ENCODE results near the gene CFB.
"Not testable (repeated sequence)": the region's sequence is repeated elsewhere in the genome, so short reads cannot be mapped to it uniquely, and the experiment has no call there.

CFB gene

GRCh38 chr6:31919624-31920303, 26.1 kb upstream of the CFB start:
- Histone ChIP-seq H3K4me3 (ENCODE audit: low read length) (no peak overlapping the region), H3K27ac (ENCODE audit: low read depth, low read length) (no peak overlapping the region), H3K4me1 (ENCODE audit: control insufficient read depth, insufficient read depth, low read length) (no peaks in the 10 kb centered on the region), H3K27me3 (ENCODE audit: control insufficient read depth, insufficient read depth, low read length) (no peaks in the 10 kb centered on the region), H3K36me3 (ENCODE audit: control insufficient read depth, insufficient read depth, low read length) (no peaks in the 10 kb centered on the region), H3K9ac (ENCODE audit: low read length) (no peak overlapping the region)

GRCh38 chr6:31920811-31921210, 25.1 kb upstream of the CFB start:
- no peak overlapping the region for H3K4me3 ChIP-seq (ENCODE audit: low read length)
- H3K27me3 ChIP-seq (ENCODE audit: control insufficient read depth, insufficient read depth, low read length): no peaks in the 10 kb centered on the region
- H3K9ac ChIP-seq (ENCODE audit: low read length): no peak overlapping the region
- H3K4me1 ChIP-seq (ENCODE audit: control insufficient read depth, insufficient read depth, low read length): no peaks in the 10 kb centered on the region
- H3K27ac ChIP-seq (ENCODE audit: low read depth, low read length): no peak overlapping the region
- no peaks in the 10 kb centered on the region for H3K36me3 ChIP-seq (ENCODE audit: control insufficient read depth, insufficient read depth, low read length)

- no peak overlapping the region for H3K4me3 ChIP-seq (ENCODE audit: low read length)
- no peaks in the 10 kb centered on the region for H3K27me3 ChIP-seq (ENCODE audit: control insufficient read depth, insufficient read depth, low read length)
- H3K4me1 ChIP-seq (ENCODE audit: control insufficient read depth, insufficient read depth, low read length): no peaks in the 10 kb centered on the region
- no peak overlapping the region for H3K27ac ChIP-seq (ENCODE audit: low read depth, low read length)
- H3K9ac ChIP-seq (ENCODE audit: low read length): no peak overlapping the region
- H3K36me3 ChIP-seq (ENCODE audit: control insufficient read depth, insufficient read depth, low read length): no peaks in the 10 kb centered on the region
Measured at GRCh38 chr6:31922942-31923341, 23.0 kb upstream of the CFB start.

GRCh38 chr6:31927242-31927862, 18.5 kb upstream of the CFB start, which contains the start of gene C2:
Gene C2 (plus strand): TSS chr6:31927717. CDS start chr6:31927753, 36 bp downstream.
- no peak within 1 kb of the TSS for H3K27ac ChIP-seq (ENCODE audit: low read depth, low read length)
- H3K4me3 ChIP-seq (ENCODE audit: low read length): peak within 1 kb of the TSS; percentile 22
- H3K9ac ChIP-seq (ENCODE audit: low read length): no peak within 1 kb of the TSS

GRCh38 chr6:31927863-31928671, 17.8 kb upstream of the CFB start:
- Histone ChIP-seq H3K4me1 (ENCODE audit: control insufficient read depth, insufficient read depth, low read length) (no peaks in the 10 kb centered on the region), H3K27me3 (ENCODE audit: control insufficient read depth, insufficient read depth, low read length) (no peaks in the 10 kb centered on the region), H3K27ac (ENCODE audit: low read depth, low read length) (no peak overlapping the region), H3K4me3 (ENCODE audit: low read length) (peak overlapping the region; percentile 22), H3K9ac (ENCODE audit: low read length) (no peak overlapping the region), H3K36me3 (ENCODE audit: control insufficient read depth, insufficient read depth, low read length) (no peaks in the 10 kb centered on the region)

More at GRCh38 chr6:31927242-31927862, 18.5 kb upstream of the CFB start, which contains the start of gene C2:
- Histone ChIP-seq H3K27me3 (ENCODE audit: control insufficient read depth, insufficient read depth, low read length) (no peaks in the 10 kb centered on the region), H3K36me3 (ENCODE audit: control insufficient read depth, insufficient read depth, low read length) (no peaks in the 10 kb centered on the region), H3K4me1 (ENCODE audit: control insufficient read depth, insufficient read depth, low read length) (no peaks in the 10 kb centered on the region)

GRCh38 chr6:31928672-31928939, 17.3 kb upstream of the CFB start:
- Histone ChIP-seq H3K9ac (ENCODE audit: low read length) (no peak overlapping the region), H3K4me1 (ENCODE audit: control insufficient read depth, insufficient read depth, low read length) (no peaks in the 10 kb centered on the region), H3K27me3 (ENCODE audit: control insufficient read depth, insufficient read depth, low read length) (no peaks in the 10 kb centered on the region), H3K27ac (ENCODE audit: low read depth, low read length) (no peak overlapping the region), H3K4me3 (ENCODE audit: low read length) (no peak overlapping the region), H3K36me3 (ENCODE audit: control insufficient read depth, insufficient read depth, low read length) (no peaks in the 10 kb centered on the region)

- no peak overlapping the region for H3K4me3 ChIP-seq (ENCODE audit: low read length)
- no peak overlapping the region for H3K27ac ChIP-seq (ENCODE audit: low read depth, low read length)
- no peaks in the 10 kb centered on the region for H3K27me3 ChIP-seq (ENCODE audit: control insufficient read depth, insufficient read depth, low read length)
- no peaks in the 10 kb centered on the region for H3K4me1 ChIP-seq (ENCODE audit: control insufficient read depth, insufficient read depth, low read length)
- H3K9ac ChIP-seq (ENCODE audit: low read length): no peak overlapping the region
- no peaks in the 10 kb centered on the region for H3K36me3 ChIP-seq (ENCODE audit: control insufficient read depth, insufficient read depth, low read length)
Measured at GRCh38 chr6:31930962-31931361, 14.9 kb upstream of the CFB start.

- H3K9ac ChIP-seq (ENCODE audit: low read length); H3K4me1 ChIP-seq (ENCODE audit: control insufficient read depth, insufficient read depth, low read length); H3K27me3 ChIP-seq (ENCODE audit: control insufficient read depth, insufficient read depth, low read length); H3K27ac ChIP-seq (ENCODE audit: low read depth, low read length); H3K36me3 ChIP-seq (ENCODE audit: control insufficient read depth, insufficient read depth, low read length); H3K4me3 ChIP-seq (ENCODE audit: low read length): not testable (repeated sequence)
Measured at GRCh38 chr6:31932137-31932536, 13.8 kb upstream of the CFB start.

GRCh38 chr6:31933537-31933936, 12.4 kb upstream of the CFB start:
- Histone ChIP-seq H3K27me3 (ENCODE audit: control insufficient read depth, insufficient read depth, low read length) (no peaks in the 10 kb centered on the region), H3K4me1 (ENCODE audit: control insufficient read depth, insufficient read depth, low read length) (no peaks in the 10 kb centered on the region), H3K36me3 (ENCODE audit: control insufficient read depth, insufficient read depth, low read length) (no peaks in the 10 kb centered on the region), H3K9ac (ENCODE audit: low read length) (no peak overlapping the region), H3K4me3 (ENCODE audit: low read length) (no peak overlapping the region), H3K27ac (ENCODE audit: low read depth, low read length) (no peak overlapping the region)

- Histone ChIP-seq H3K27ac (ENCODE audit: low read depth, low read length) (no peak overlapping the region), H3K36me3 (ENCODE audit: control insufficient read depth, insufficient read depth, low read length) (no peaks in the 10 kb centered on the region), H3K4me3 (ENCODE audit: low read length) (no peak overlapping the region), H3K4me1 (ENCODE audit: control insufficient read depth, insufficient read depth, low read length) (no peaks in the 10 kb centered on the region), H3K27me3 (ENCODE audit: control insufficient read depth, insufficient read depth, low read length) (no peaks in the 10 kb centered on the region), H3K9ac (ENCODE audit: low read length) (no peak overlapping the region)
Measured at GRCh38 chr6:31935021-31935420, 10.9 kb upstream of the CFB start.

GRCh38 chr6:31935823-31936222, 10.1 kb upstream of the CFB start:
- H3K4me3 ChIP-seq (ENCODE audit: low read length): no peak overlapping the region
- no peaks in the 10 kb centered on the region for H3K27me3 ChIP-seq (ENCODE audit: control insufficient read depth, insufficient read depth, low read length)
- H3K4me1 ChIP-seq (ENCODE audit: control insufficient read depth, insufficient read depth, low read length): no peaks in the 10 kb centered on the region
- no peak overlapping the region for H3K27ac ChIP-seq (ENCODE audit: low read depth, low read length)
- no peaks in the 10 kb centered on the region for H3K36me3 ChIP-seq (ENCODE audit: control insufficient read depth, insufficient read depth, low read length)
- no peak overlapping the region for H3K9ac ChIP-seq (ENCODE audit: low read length)

GRCh38 chr6:31940256-31940664, 5.6 kb upstream of the CFB start:
- Histone ChIP-seq H3K9ac (ENCODE audit: low read length) (no peak overlapping the region), H3K4me1 (ENCODE audit: control insufficient read depth, insufficient read depth, low read length) (no peaks in the 10 kb centered on the region), H3K36me3 (ENCODE audit: control insufficient read depth, insufficient read depth, low read length) (no peaks in the 10 kb centered on the region), H3K27me3 (ENCODE audit: control insufficient read depth, insufficient read depth, low read length) (no peaks in the 10 kb centered on the region), H3K4me3 (ENCODE audit: low read length) (no peak overlapping the region), H3K27ac (ENCODE audit: low read depth, low read length) (no peak overlapping the region)

Data from rectal smooth muscle tissue (tissue), 1 donor.